GM19395 (cell line): ENCODE results near the gene AVPR1B.
"Not testable (repeated sequence)": the region's sequence is repeated elsewhere in the genome, so short reads cannot be mapped to it uniquely, and the experiment has no call there.

ENCODE experiments used
- ATAC-seq: cut with Tn5 transposase; IDR thresholded peaks from one replicate; pipeline ENCODE4 v1.9.1; 2021; ENCODE audit warnings: mild to moderate bottlenecking, moderate library complexity; ENCODE audit not compliant: unreplicated experiment

AVPR1B gene

DNA sequence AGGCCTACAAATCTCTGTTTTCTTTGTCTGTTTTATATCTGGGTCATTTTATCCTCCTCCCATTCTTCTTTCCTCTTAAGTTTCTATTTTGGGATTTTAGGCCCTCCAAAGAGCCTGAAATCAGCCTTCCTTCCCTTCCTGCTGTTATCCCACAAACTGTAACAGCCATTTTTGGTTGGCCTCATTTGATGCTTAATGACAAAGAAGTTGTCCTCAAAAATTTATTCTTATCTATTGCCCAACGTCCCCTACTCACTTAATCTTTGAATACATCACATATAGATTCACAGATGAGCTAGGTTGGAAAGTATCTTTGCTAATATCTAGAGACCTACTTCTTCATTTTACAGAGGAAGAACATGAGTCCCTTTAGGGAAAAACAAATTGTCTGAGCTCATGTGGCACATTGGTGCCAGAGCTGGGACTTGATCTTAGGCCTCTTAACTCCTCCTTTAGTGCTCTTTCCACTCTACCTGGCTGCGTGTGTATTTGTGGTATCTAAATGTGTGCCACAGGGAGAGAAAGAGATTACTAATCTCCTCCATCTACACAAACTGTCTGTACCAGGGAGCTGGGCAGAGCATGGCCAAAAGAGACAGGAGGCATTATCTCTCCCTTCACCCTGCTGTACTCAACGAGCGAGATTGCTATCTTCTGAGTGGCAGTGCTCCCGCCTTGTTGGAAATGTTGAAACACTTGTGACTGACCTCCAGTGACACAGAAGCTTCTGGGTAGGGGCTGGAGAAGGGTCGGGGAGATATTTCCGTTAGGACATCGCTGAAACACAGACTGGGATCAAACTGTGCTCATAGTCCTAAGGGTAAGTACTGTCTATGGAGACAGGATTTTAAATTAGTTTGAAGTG lies 34.1 kb downstream of the AVPR1B start:
- ATAC-seq, result no peak

DNA sequence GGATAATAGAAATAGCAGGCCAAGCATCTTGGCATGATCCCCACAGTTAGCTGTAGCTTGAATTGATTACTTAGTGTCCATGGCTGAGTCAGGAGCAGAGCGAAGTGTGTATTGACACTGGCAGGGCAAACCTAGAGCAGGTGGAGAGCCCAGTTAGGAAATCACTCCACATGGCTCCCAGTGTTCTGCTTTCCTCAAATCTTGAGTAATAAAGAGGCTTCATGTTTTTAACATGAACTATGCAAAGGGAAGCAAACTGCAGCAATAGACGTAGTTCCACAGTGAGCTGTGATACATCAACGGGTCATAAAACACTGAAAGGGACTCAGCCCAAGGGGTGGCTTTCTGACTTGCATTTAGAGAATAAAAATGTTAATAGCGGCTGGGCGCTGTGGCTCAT lies 35.3 kb downstream of the AVPR1B start:
- no peak for ATAC-seq

- ATAC-seq, result no peak
Measured at GRCh38 chr1:206080026-206080820, 37.0 kb downstream of the AVPR1B start.

DNA sequence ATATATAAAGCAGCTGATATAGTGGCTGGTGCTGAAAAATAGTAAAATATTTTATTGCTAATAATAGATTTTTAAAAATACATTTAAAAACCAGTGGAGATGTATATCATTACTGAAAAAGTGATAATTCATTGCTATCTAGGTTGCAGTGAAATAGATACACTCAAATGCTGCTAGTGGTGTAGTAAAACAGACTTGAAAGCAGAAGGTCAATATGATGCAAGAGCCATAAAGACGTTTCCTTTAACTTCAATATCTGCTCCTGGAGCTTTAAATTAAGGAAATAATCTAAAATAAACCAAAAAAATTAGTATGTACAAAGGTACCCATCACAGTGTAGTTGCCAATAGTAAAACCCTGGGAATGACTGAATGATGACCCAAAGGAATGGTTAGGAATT lies 38.1 kb downstream of the AVPR1B start:
- no peak for ATAC-seq

GRCh38 chr1:206075786-206076755 lies 41.1 kb downstream of the AVPR1B start:
- no peak for ATAC-seq

DNA sequence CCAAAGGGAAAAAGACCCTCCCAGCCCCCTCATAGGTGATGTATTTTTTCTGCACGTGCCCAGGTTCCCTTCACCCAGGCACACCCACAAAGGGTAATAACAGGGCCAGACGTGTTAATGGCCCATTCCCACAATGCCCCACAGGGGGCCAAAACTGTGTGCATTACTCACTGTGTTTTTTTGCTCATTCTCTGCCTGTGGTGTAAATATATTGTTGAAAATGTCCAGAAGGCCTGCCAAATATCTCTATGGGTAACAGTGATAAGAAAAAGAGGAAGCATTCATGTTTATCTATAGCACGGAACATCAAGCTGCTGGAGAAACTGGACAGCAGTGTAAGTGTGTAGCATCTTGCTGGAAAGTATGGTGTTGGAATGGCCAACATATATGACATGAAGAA lies 42.3 kb downstream of the AVPR1B start:
- ATAC-seq, result no peak

GRCh38 chr1:206070627-206071304 lies 46.4 kb downstream of the AVPR1B start:
- no peak for ATAC-seq

- no peak for ATAC-seq
Measured at GRCh38 chr1:206068314-206068713, 48.9 kb downstream of the AVPR1B start.

DNA sequence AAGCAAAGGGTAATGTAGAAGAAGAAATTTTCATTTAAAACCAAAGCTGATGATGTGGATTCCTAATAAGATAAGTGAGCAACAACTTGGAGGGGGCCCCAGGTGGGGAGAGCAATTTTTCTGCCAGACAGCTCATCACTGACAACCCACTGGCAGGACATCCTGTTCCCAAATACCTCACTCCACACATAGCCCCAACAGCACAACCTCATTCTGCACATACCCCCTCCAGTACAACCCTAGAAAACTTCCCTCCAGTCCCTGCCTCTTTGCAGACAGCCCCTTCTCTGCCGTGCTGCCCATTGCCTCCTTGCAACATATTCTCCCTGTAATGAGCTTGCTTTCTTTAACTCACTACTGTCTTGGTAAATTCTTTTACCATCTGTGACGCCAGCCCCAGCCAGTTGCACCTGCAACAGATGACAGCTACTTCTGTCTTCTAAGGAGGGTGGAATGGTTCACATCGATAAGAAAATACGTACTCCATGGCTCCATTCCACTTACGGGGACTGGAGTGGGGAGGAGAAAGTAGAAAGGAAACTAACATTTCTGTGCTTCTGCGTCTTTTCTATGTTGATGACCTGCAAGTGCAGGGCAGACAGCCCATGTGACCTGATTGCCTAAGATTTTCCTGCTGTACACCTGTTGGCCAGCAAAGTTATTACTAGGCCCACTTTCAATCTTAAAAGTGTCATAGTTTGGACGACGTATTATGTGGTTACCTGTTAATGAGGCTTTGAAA lies 49.5 kb downstream of the AVPR1B start:
- ATAC-seq, result no peak

- peak; percentile 89 for ATAC-seq
Measured at GRCh38 chr1:206066479-206067171, 50.6 kb downstream of the AVPR1B start.

DNA sequence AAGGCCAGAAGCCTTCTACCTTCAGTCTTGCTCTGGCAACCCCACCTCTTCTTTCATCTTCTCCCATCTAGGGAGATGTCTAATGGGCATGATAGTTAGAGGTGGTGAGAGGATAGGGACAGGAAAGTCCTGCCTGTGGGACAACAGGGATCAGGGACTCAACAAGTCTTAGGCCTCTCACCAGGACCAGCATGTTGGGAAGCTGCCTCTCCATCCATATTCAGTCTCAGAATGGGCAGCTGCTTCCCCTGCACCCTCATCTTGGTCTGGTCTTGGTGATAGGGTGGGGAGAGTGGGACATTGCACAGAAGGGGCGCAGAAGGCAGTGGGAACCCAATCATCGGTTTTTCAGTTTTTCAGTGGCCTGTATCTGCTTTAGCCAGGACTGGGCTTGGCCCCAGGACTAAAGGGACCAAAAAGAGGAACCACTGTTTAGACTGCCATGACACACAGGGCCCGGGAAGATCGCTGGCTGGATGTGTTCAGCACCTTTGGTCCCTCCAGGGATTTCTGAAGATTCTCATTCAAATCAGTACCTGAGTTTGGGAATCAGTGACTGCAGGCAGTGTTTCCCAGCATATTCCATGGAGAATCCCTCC lies 51.5 kb downstream of the AVPR1B start:
- ATAC-seq, result no peak

DNA sequence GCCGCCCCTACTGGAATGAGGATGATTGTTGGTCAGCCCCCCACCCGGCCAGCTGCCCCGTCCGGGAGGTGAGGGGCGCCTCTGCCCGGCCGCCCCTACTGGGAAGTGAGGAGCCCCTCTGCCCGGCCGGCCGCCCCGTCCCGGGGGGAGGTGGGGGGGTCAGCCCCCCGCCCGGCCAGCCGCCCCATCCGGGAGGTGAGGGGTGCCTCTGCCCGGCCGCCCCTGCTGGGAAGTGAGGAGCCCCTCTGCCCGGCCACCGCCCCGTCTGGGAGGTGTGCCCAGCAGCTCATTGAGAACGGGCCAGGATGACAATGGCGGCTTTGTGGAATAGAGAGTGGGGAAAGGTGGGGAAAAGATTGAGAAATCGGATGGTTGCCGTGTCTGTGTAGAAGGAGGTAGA lies 52.7 kb downstream of the AVPR1B start:
- ATAC-seq, result not testable (repeated sequence)

DNA sequence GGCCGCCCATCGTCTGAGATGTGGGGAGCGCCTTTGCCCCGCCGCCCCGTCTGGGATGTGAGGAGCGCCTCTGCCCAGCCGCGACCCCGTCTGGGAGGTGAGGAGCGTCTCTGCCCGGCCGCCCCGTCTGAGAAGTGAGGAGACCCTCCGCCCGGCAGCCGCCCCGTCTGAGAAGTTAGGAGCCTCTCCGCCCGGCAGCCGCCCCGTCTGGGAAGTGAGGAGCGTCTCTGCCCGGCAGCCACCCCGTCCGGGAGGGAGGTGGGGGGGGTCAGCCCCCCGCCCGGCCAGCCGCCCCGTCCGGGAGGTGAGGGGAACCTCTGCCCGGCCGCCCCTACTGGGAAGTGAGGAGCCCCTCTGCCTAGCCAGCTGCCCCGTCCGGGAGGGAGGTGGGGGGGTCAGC lies 53.2 kb downstream of the AVPR1B start:
- not testable (repeated sequence) for ATAC-seq

DNA sequence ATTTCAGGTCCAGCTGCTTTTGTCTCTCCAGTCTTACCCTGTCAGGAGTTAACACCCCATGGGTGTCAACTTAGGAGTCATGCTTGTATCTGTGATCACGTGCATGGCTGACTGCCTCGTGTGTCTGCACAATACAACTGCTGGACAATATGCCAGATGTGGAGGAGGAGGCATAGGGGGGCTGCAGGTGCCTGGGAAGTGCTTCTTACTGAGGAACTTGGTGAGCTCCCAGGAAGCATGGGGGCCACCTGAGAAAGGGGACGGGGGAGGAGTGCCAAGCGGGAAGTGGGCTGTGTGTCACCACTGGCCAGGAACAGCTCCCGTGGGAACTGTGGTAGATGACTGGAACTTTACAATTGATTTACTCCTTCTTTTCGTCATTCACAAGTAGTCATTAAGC lies 54.7 kb downstream of the AVPR1B start:
- ATAC-seq, result no peak

GRCh38 chr1:206060844-206061243 lies 56.3 kb downstream of the AVPR1B start:
- no peak for ATAC-seq
